ENCODE data around the gene ATG9A.

DNA sequence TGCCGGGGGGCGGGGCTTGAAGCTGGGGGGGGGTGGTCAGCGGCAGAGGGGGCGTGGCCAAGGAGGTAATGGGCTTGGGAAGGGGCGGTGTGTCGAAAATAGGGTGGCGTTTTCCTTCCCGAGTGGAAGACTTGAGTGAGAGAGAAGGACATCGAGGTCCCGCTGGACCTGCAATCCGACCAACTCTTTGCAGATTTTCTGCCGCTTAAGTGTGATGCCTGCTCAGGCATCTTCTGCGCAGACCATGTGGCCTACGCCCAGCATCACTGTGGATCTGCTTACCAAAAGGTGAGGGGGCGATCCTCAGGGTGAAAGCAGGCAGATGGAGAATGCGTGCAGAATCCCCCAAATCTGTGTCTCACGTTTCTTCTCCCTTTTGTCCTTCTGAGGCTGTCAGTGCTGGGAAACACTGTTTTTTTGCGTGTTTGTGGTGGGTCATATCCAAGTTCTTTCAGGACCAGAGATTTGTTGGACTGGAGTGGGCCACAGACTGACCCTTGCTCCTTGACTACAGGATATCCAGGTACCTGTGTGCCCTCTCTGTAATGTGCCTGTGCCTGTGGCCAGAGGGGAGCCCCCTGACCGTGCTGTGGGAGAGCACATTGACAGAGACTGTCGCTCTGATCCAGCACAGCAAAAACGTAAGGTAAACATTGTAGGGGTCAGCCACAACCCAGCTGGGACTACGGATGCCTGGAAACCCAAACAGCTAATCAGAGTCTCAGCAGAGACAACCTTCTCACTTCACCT, 22.1 kb downstream of the ATG9A start:
- TF ChIP-seq, protein P1, sequence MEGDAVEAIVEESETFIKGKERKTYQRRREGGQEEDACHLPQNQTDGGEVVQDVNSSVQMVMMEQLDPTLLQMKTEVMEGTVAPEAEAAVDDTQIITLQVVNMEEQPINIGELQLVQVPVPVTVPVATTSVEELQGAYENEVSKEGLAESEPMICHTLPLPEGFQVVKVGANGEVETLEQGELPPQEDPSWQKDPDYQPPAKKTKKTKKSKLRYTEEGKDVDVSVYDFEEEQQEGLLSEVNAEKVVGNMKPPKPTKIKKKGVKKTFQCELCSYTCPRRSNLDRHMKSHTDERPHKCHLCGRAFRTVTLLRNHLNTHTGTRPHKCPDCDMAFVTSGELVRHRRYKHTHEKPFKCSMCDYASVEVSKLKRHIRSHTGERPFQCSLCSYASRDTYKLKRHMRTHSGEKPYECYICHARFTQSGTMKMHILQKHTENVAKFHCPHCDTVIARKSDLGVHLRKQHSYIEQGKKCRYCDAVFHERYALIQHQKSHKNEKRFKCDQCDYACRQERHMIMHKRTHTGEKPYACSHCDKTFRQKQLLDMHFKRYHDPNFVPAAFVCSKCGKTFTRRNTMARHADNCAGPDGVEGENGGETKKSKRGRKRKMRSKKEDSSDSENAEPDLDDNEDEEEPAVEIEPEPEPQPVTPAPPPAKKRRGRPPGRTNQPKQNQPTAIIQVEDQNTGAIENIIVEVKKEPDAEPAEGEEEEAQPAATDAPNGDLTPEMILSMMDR (IDR thresholded peaks at IDR 0.05; ENCODE audit: insufficient read depth, low read depth, low read length): no peak
- TF ChIP-seq EZH2 (IDR thresholded peaks at IDR 0.05; ENCODE audit: insufficient read depth, low read length): no peak

Measured in astrocyte (in vitro differentiated cells and primary cell).